ENCODE results near the gene RPL19. TPM values are rescaled to one million over a fixed set of nuclear protein-coding genes. Genes with fewer than 3 reads are reported as not detected.
"Not testable (repeated sequence)": the region's sequence is repeated elsewhere in the genome, so short reads cannot be mapped to it uniquely, and the experiment has no call there.

The RPL19 gene
- total and polyA plus RNA-seq, 2 experiments from 2014 or later, result 903 to 1,500 TPM

- H3K79me2 ChIP-seq (ENCODE audit: insufficient read depth), result no peaks in the 10 kb centered on the region
- H3K9ac ChIP-seq, result no peak overlapping the region
- H3K9me2 ChIP-seq (ENCODE audit: insufficient read depth), result no peaks in the 10 kb centered on the region
- no peak overlapping the region for H3K27ac ChIP-seq
- 40 to 44% methylated on average over 6 of the region's 6 CpGs for WGBS, 2 experiments (ENCODE audit: low coverage in 1 of 2, low lambda C conversion rate in 2 of 2, missing lambda C conversion rate in 2 of 2)
- in situ Hi-C loops (cut with MboI), result no loop called here
- H3K4me3 ChIP-seq, result no peak overlapping the region
- no peak for TF ChIP-seq EZH2phosphoT487 (IDR thresholded peaks at IDR 0.05; ENCODE audit: insufficient read depth, low read depth)
- TF ChIP-seq EZH2 (IDR thresholded peaks at IDR 0.05; ENCODE audit: insufficient read depth, poor library complexity, severe bottlenecking), result no peak
- no peaks in the 10 kb centered on the region for H3K36me3 ChIP-seq (ENCODE audit: low read depth)
- no peaks in the 10 kb centered on the region for H3K4me1 ChIP-seq (ENCODE audit: insufficient read depth)
- no peaks in the 10 kb centered on the region for H3K27me3 ChIP-seq (replicated peaks; ENCODE audit: insufficient read depth)
- H3K4me2 ChIP-seq (ENCODE audit: unreplicated experiment), result no peak overlapping the region
- H2AFZ ChIP-seq, result no peak overlapping the region
- no peaks in the 10 kb centered on the region for H3K9me3 ChIP-seq (ENCODE audit: low read depth)
- H4K20me1 ChIP-seq (ENCODE audit: insufficient read depth), result no peaks in the 10 kb centered on the region
- peak; percentile 78 for DNase-seq
- peaks cover 6% of the 10 kb centered on the region; the same call in 1 of the 2 replicates for H3F3A ChIP-seq (ENCODE audit: insufficient read depth)
Measured at GRCh38 chr17:39244600-39245570, 44.8 kb downstream of the RPL19 start.

GRCh38 chr17:39246274-39246673, 46.2 kb downstream of the RPL19 start:
- Histone ChIP-seq H3K4me1 (ENCODE audit: insufficient read depth) (no peaks in the 10 kb centered on the region), H2AFZ (no peak overlapping the region), H4K20me1 (ENCODE audit: insufficient read depth) (no peaks in the 10 kb centered on the region), H3K27me3 (replicated peaks; ENCODE audit: insufficient read depth) (no peaks in the 10 kb centered on the region), H3K36me3 (ENCODE audit: low read depth) (no peaks in the 10 kb centered on the region), H3K27ac (no peak overlapping the region), H3K9ac (no peak overlapping the region), H3K4me3 (no peak overlapping the region), H3K9me2 (ENCODE audit: insufficient read depth) (no peaks in the 10 kb centered on the region), H3K4me2 (ENCODE audit: unreplicated experiment) (no peak overlapping the region), H3K79me2 (ENCODE audit: insufficient read depth) (no peaks in the 10 kb centered on the region), H3F3A (ENCODE audit: insufficient read depth) (peaks cover 6% of the 10 kb centered on the region; the same call in 1 of the 2 replicates), H3K9me3 (ENCODE audit: low read depth) (no peaks in the 10 kb centered on the region)
- in situ Hi-C loops (cut with MboI), result no loop called here
- WGBS, 2 experiments (ENCODE audit: low coverage in 1 of 2, low lambda C conversion rate in 2 of 2, missing lambda C conversion rate in 2 of 2), result 31 to 40% methylated on average over 3 of the region's 3 CpGs
- TF ChIP-seq EZH2phosphoT487 (IDR thresholded peaks at IDR 0.05; ENCODE audit: insufficient read depth, low read depth) (no peak), EZH2 (IDR thresholded peaks at IDR 0.05; ENCODE audit: insufficient read depth, poor library complexity, severe bottlenecking) (no peak)
- no peak for DNase-seq

GRCh38 chr17:39250076-39250475, 50.0 kb downstream of the RPL19 start:
- DNase-seq; H3K27ac ChIP-seq; in situ Hi-C loops (cut with MboI); H3K4me2 ChIP-seq (ENCODE audit: unreplicated experiment); H3K79me2 ChIP-seq (ENCODE audit: insufficient read depth); H3K9me3 ChIP-seq (ENCODE audit: low read depth); H3K36me3 ChIP-seq (ENCODE audit: low read depth); H3K4me1 ChIP-seq (ENCODE audit: insufficient read depth); H4K20me1 ChIP-seq (ENCODE audit: insufficient read depth); H3K4me3 ChIP-seq; H3K27me3 ChIP-seq (replicated peaks; ENCODE audit: insufficient read depth); H3F3A ChIP-seq (ENCODE audit: insufficient read depth); H3K9ac ChIP-seq; H3K9me2 ChIP-seq (ENCODE audit: insufficient read depth); H2AFZ ChIP-seq: not testable (repeated sequence)
- WGBS, 2 experiments (ENCODE audit: low coverage in 1 of 2, low lambda C conversion rate in 2 of 2, missing lambda C conversion rate in 2 of 2), result 88 to 90% methylated on average over 12 of the region's 12 CpGs

GRCh38 chr17:39251997-39252396, 51.9 kb downstream of the RPL19 start:
- H3K36me3 ChIP-seq (ENCODE audit: low read depth), result 0 out of 2 replicates have a peak, but pooled peaks cover 1% of the 10 kb centered on the region
- H3K9me3 ChIP-seq (ENCODE audit: low read depth), result no peaks in the 10 kb centered on the region
- H4K20me1 ChIP-seq (ENCODE audit: insufficient read depth), result no peaks in the 10 kb centered on the region
- no peak overlapping the region for H3K4me2 ChIP-seq (ENCODE audit: unreplicated experiment)
- H3F3A ChIP-seq (ENCODE audit: insufficient read depth), result no peaks in the 10 kb centered on the region
- H3K27ac ChIP-seq, result no peak overlapping the region
- no peak overlapping the region for H3K9ac ChIP-seq
- in situ Hi-C loops (cut with MboI), result no loop called here
- no peak overlapping the region for H2AFZ ChIP-seq
- no peaks in the 10 kb centered on the region for H3K27me3 ChIP-seq (replicated peaks; ENCODE audit: insufficient read depth)
- WGBS, 2 experiments (ENCODE audit: low coverage in 1 of 2, low lambda C conversion rate in 2 of 2, missing lambda C conversion rate in 2 of 2), result 58 to 70% methylated on average over 1 of the region's 1 CpG
- no peaks in the 10 kb centered on the region for H3K79me2 ChIP-seq (ENCODE audit: insufficient read depth)
- H3K4me3 ChIP-seq, result no peak overlapping the region
- H3K9me2 ChIP-seq (ENCODE audit: insufficient read depth), result no peaks in the 10 kb centered on the region
- TF ChIP-seq EZH2phosphoT487 (IDR thresholded peaks at IDR 0.05; ENCODE audit: insufficient read depth, low read depth) (no peak), EZH2 (IDR thresholded peaks at IDR 0.05; ENCODE audit: insufficient read depth, poor library complexity, severe bottlenecking) (no peak)
- H3K4me1 ChIP-seq (ENCODE audit: insufficient read depth), result no peaks in the 10 kb centered on the region
- DNase-seq, result no peak

Data from GM23248 (cell line).